Measurements from ENCODE around the gene RFC5. TPM values are rescaled to one million over a fixed set of nuclear protein-coding genes. Genes with fewer than 3 reads are reported as not detected.
"Not testable (repeated sequence)": the region's sequence is repeated elsewhere in the genome, so short reads cannot be mapped to it uniquely, and the experiment has no call there.

RFC5 gene
- total and polyA plus RNA-seq, 2 of the 13 experiments (the other 11 are each of a cell fraction or from before 2014, with no cell fraction given), result 16.8 to 51.4 TPM

DNA sequence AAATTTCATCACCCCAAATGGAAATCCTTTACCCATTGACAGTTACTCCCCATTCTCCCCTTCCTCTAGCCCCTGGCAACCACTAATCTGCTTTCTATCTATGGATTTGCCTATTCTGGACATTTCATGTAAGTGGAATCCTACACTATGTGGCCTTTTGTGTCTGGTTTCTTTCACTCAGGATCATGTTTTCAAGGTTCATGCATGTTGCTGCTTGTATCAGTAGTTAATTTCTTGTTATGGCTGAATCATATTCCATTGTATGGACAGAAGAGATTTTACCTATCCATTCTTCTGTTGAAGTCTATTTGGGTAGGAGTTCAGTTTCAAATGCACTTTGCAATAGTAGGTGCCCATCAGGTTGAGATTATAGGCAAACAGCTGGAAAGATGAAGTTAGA is 1.4 kb downstream of the RFC5 start (continued):
- TF ChIP-seq ZNF598 (CRISPR knock-in tag; IDR thresholded peaks at IDR 0.05; ENCODE audit: borderline replicate concordance), result no peak

DNA sequence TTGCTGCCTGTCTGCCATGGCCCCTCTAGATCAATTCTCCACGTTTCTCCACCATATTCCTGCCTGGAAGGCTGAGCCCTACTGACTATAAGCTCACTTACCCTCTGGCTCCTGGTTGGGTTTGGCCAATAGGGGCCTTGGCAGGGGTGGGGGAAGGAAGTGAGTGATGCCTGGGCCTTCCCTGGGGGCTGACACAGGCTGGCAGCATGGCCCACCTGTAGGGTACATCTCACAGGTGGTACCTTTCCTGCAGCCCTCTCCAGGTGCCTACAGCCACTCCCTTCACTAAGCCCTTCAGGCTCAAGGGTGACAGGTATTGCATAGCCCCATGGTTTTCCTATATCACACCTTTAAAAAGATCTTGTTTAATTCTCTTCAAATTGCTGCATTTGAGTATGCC is 3.5 kb downstream of the RFC5 start:
- intact Hi-C loops (cut with micrococcal nuclease; ENCODE audit: unreplicated experiment) (no loop called here), in situ Hi-C loops (cut with HindIII; ENCODE audit: extremely low pct_ligation_motif_present, low pct_unique_long_range_greater_than_20kb) (no loop called here)
- DNase-seq (ENCODE audit: low spot score) (no peak), FAIRE-seq (no peak), ATAC-seq (no peak)
- no TSS peak for BruUV-seq (replicated peaks)
- peaks cover 29% of the 10 kb centered on the region for H3K4me1 ChIP-seq (ENCODE audit: insufficient read depth, low read length)
- peaks cover 9 to 42% of the 10 kb centered on the region in 2 experiments for H3K36me3 ChIP-seq (replicated peaks in 1 of 2; ENCODE audit: control insufficient read depth in 1 of 2, insufficient read depth in 2 of 2, low read length in 2 of 2)
- H3K4me2 ChIP-seq (ENCODE audit: low read depth, low read length), result no peak overlapping the region
- TF ChIP-seq SOX13 (IDR thresholded peaks at IDR 0.05) (no peak), SOX13 (CRISPR knock-in tag; conservative IDR thresholded peaks at IDR 0.05 in 1 of 2, IDR thresholded peaks at IDR 0.05 in 1 of 2) (no peak), KDM3A (CRISPR knock-in tag; IDR thresholded peaks at IDR 0.05; ENCODE audit: low read depth) (no peak), KLF11 (CRISPR knock-in tag; IDR thresholded peaks at IDR 0.05) (no peak), KLF9 (CRISPR knock-in tag; IDR thresholded peaks at IDR 0.05; ENCODE audit: low read depth) (no peak), NR2C2 (CRISPR knock-in tag; IDR thresholded peaks at IDR 0.05; ENCODE audit: borderline replicate concordance) (no peak)
- TF ChIP-seq, protein P1, sequence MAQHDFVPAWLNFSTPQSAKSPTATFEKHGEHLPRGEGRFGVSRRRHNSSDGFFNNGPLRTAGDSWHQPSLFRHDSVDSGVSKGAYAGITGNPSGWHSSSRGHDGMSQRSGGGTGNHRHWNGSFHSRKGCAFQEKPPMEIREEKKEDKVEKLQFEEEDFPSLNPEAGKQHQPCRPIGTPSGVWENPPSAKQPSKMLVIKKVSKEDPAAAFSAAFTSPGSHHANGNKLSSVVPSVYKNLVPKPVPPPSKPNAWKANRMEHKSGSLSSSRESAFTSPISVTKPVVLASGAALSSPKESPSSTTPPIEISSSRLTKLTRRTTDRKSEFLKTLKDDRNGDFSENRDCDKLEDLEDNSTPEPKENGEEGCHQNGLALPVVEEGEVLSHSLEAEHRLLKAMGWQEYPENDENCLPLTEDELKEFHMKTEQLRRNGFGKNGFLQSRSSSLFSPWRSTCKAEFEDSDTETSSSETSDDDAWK (CRISPR knock-in tag; IDR thresholded peaks at IDR 0.05), result no peak
- no peaks in the 10 kb centered on the region for H3K27me3 ChIP-seq (ENCODE audit: control insufficient read depth in 1 of 2, insufficient read depth in 2 of 2, low read length in 2 of 2)
- ChIA-PET CTCF (ENCODE audit: low intra/inter-chr PET ratio, low total read pairs) (no interaction called here), POLR2A (no interaction called here)
- peaks cover 15% of the 10 kb centered on the region for H3K79me2 ChIP-seq (ENCODE audit: insufficient read depth, low read length)
- H3K9ac ChIP-seq (ENCODE audit: insufficient read depth, low read depth, low read length), result no peak overlapping the region
- H3K4me3 ChIP-seq (replicated peaks in 1 of 3; ENCODE audit: insufficient read depth in 1 of 3, low read depth in 2 of 3, low read length in 3 of 3), result no peak overlapping the region
- no peak overlapping the region for H3K27ac ChIP-seq (ENCODE audit: extremely low read length, insufficient read depth, low read length)
- no peak overlapping the region for H2AFZ ChIP-seq (ENCODE audit: low read length)
- H4K20me1 ChIP-seq (ENCODE audit: insufficient read depth, low read length), result no peaks in the 10 kb centered on the region
- 89% methylated on average over 1 of the region's 1 CpG for WGBS (ENCODE audit: low lambda C conversion rate)
- no peaks in the 10 kb centered on the region for H3K9me3 ChIP-seq (ENCODE audit: low read length)

DNA sequence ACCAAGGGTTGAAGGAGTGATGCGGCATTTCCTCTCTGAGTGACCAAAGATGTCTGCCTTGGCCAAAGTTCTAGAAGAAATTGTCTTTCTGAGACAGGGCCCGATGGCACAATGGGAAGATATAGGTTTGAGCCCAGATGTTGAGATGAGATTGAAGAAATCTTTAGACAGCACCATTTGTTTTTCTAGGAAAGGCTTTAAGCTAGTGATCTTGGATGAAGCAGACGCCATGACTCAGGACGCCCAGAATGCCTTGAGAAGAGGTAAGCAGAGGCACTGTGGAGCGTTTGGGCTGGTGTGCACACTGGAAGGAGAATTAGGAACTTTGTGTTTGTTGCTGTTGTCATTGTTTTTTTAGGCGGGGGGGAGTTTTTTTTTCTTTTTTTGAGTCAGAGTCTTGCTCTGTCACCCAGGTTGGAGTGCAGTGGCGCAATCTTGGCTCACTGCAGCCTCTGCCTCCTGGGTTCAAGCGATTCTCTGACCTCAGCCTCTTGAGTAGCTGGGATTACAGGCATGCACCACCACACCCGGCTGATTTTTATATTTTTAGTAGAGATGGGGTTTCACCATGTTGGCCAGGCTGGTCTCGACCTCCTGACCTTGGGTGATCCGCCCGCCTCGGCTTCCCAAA is 5.7 kb downstream of the RFC5 start:
- H3K4me2 ChIP-seq (ENCODE audit: low read depth, low read length); in situ Hi-C loops (cut with HindIII; ENCODE audit: extremely low pct_ligation_motif_present, low pct_unique_long_range_greater_than_20kb); DNase-seq (ENCODE audit: low spot score); FAIRE-seq; ATAC-seq; H2AFZ ChIP-seq (ENCODE audit: low read length); H3K27ac ChIP-seq (ENCODE audit: extremely low read length, insufficient read depth, low read length); POLR2A ChIA-PET; H3K27me3 ChIP-seq (ENCODE audit: control insufficient read depth in 1 of 2, insufficient read depth in 2 of 2, low read length in 2 of 2); H3K9ac ChIP-seq (ENCODE audit: insufficient read depth, low read depth, low read length); H3K9me3 ChIP-seq (ENCODE audit: low read length); intact Hi-C loops (cut with micrococcal nuclease; ENCODE audit: unreplicated experiment); BruUV-seq (replicated peaks); H3K4me3 ChIP-seq (replicated peaks in 1 of 3; ENCODE audit: insufficient read depth in 1 of 3, low read depth in 2 of 3, low read length in 3 of 3); CTCF ChIA-PET (ENCODE audit: low intra/inter-chr PET ratio, low total read pairs); H4K20me1 ChIP-seq (ENCODE audit: insufficient read depth, low read length): not testable (repeated sequence)
- Histone ChIP-seq H3K4me1 (ENCODE audit: insufficient read depth, low read length) (peaks cover 17% of the 10 kb centered on the region), H3K79me2 (ENCODE audit: insufficient read depth, low read length) (peaks cover 11% of the 10 kb centered on the region), H3K36me3 (replicated peaks in 1 of 2; ENCODE audit: control insufficient read depth in 1 of 2, insufficient read depth in 2 of 2, low read length in 2 of 2) (peaks cover 18 to 62% of the 10 kb centered on the region in 2 experiments)
- 98% methylated on average over 13 of the region's 13 CpGs for WGBS (ENCODE audit: low lambda C conversion rate)
